GM23338 (cell line): ENCODE results near the gene POU2AF2. TPM values are rescaled to one million over a fixed set of nuclear protein-coding genes. Genes with fewer than 3 reads are reported as not detected.

ENCODE experiments used
- ATAC-seq: fragments of 200-7000 bp; cut with Tn5 transposase; 3 replicates; pipeline ENCODE4 v1.9.1; 2020
- DNase-seq: peaks from one replicate; pipeline ENCODE4 v3.0.0-alpha.2; 2015; ENCODE audit warnings: low spot score
- H2AFZ ChIP-seq: fragments of 200-600 bp; sonication (generic); 2 replicates; pipeline ENCODE4 v1.8.0; 2016; ENCODE audit warnings: antibody characterized with exemption, mild to moderate bottlenecking, moderate library complexity
- H3F3A ChIP-seq: fragments of 200-600 bp; sonication (generic); replicated peaks from 2 replicates; pipeline ENCODE4 v1.8.0; 2017; ENCODE audit warnings: antibody characterized with exemption, mixed run types, low read depth
- H3K27ac ChIP-seq: fragments of 200-600 bp; sonication (generic); 2 replicates; pipeline ENCODE4 v1.6.1; 2016; ENCODE audit warnings: low read depth
- H3K27me3 ChIP-seq: fragments of 200-600 bp; sonication (generic); 2 replicates; pipeline ENCODE4 v1.8.0; 2016; ENCODE audit warnings: mild to moderate bottlenecking, mixed run types, moderate library complexity; ENCODE audit not compliant: insufficient read depth
- H3K36me3 ChIP-seq: fragments of 200-600 bp; sonication (generic); 2 replicates; pipeline ENCODE4 v1.8.0; 2016; ENCODE audit warnings: mild to moderate bottlenecking; ENCODE audit not compliant: insufficient read depth
- H3K4me1 ChIP-seq: fragments of 200-600 bp; sonication (generic); 2 replicates; pipeline ENCODE4 v1.8.0; 2016; ENCODE audit warnings: mild to moderate bottlenecking, moderate library complexity; ENCODE audit not compliant: insufficient read depth
- H3K4me2 ChIP-seq: fragments of 200-600 bp; sonication (generic); 2 replicates; pipeline ENCODE4 v1.7.1; 2017; ENCODE audit warnings: mixed run types
- H3K4me3 ChIP-seq: fragments of 200-600 bp; sonication (generic); 2 replicates; pipeline ENCODE4 v1.6.1; 2016; ENCODE audit warnings: mixed run types
- H3K79me2 ChIP-seq: fragments of 200-600 bp; sonication (generic); replicated peaks from 2 replicates; pipeline ENCODE4 v1.8.0; 2017; ENCODE audit warnings: mild to moderate bottlenecking; ENCODE audit not compliant: insufficient read depth
- H3K9me2 ChIP-seq: fragments of 200-600 bp; sonication (generic); 2 replicates; pipeline ENCODE4 v1.8.0; 2017; ENCODE audit not compliant: insufficient read depth
- H4K20me1 ChIP-seq: fragments of 200-600 bp; sonication (generic); replicated peaks from 2 replicates; pipeline ENCODE4 v1.8.0; 2017; ENCODE audit warnings: mild to moderate bottlenecking; ENCODE audit not compliant: insufficient read depth
- H3K27ac Mint-ChIP-seq: 2 replicates; pipeline ENCODE4 v1.8.0; 2020; ENCODE audit warnings: inconsistent platforms, mild to moderate bottlenecking, moderate library complexity, mixed read lengths
- H3K27me3 Mint-ChIP-seq: 3 replicates; pipeline ENCODE4 v1.8.0; 2022; ENCODE audit warnings: low read depth, mild to moderate bottlenecking, moderate library complexity, mixed read lengths, inconsistent platforms; ENCODE audit not compliant: insufficient read depth, poor library complexity
- H3K36me3 Mint-ChIP-seq: 3 replicates; pipeline ENCODE4 v1.8.0; 2021; ENCODE audit warnings: low read depth, mild to moderate bottlenecking, inconsistent platforms, moderate library complexity, mixed read lengths
- H3K4me1 Mint-ChIP-seq: 3 replicates; pipeline ENCODE4 v1.8.0; 2020; ENCODE audit warnings: mild to moderate bottlenecking, inconsistent platforms, mixed read lengths
- H3K4me3 Mint-ChIP-seq: 3 replicates; pipeline ENCODE4 v1.8.0; 2021; ENCODE audit warnings: moderate library complexity, mild to moderate bottlenecking, inconsistent platforms, mixed read lengths
- H3K9me3 Mint-ChIP-seq: 3 replicates; pipeline ENCODE4 v1.8.0; 2020; ENCODE audit warnings: moderate library complexity, mild to moderate bottlenecking, inconsistent platforms, mixed read lengths
- CREB1 ChIP-seq: fragments of 250-450 bp; sonication (Bioruptor Pico); IDR thresholded peaks from 2 replicates; pipeline ENCODE4 v1.5.0; 2020; ENCODE audit warnings: low read depth, mild to moderate bottlenecking, moderate library complexity
- EZH2 ChIP-seq: fragments of 200-600 bp; sonication (generic); IDR thresholded peaks from one replicate; pipeline ENCODE4 v1.8.0; 2017; ENCODE audit warnings: antibody characterized with exemption, mild to moderate bottlenecking, low read depth; ENCODE audit not compliant: unreplicated experiment
- EZH2phosphoT487 ChIP-seq: fragments of 200-600 bp; sonication (generic); IDR thresholded peaks from one replicate; pipeline ENCODE4 v1.8.1; 2018; ENCODE audit warnings: antibody characterized with exemption; ENCODE audit not compliant: unreplicated experiment
- JUNB ChIP-seq: IDR thresholded peaks from one replicate; pipeline ENCODE4 v1.6.1; 2016; ENCODE audit warnings: antibody characterized with exemption; ENCODE audit not compliant: unreplicated experiment
- NANOG ChIP-seq: IDR thresholded peaks from 2 replicates; pipeline ENCODE4 v1.6.1; 2016; ENCODE audit warnings: antibody characterized with exemption, borderline replicate concordance
- POLR2AphosphoS5 ChIP-seq: IDR thresholded peaks from 2 replicates; pipeline ENCODE4 v1.6.1; 2016; ENCODE audit warnings: antibody characterized with exemption, low read depth
- REST ChIP-seq: IDR thresholded peaks from one replicate; pipeline ENCODE4 v1.6.1; 2018; ENCODE audit warnings: antibody characterized with exemption; ENCODE audit not compliant: unreplicated experiment
- STAT1 ChIP-seq: IDR thresholded peaks from one replicate; pipeline ENCODE4 v1.6.1; 2016; ENCODE audit warnings: antibody characterized with exemption; ENCODE audit not compliant: unreplicated experiment
- ZNF114 ChIP-seq: fragments of 250-450 bp; sonication (Bioruptor Pico); IDR thresholded peaks from 2 replicates; pipeline ENCODE4 v1.5.0; 2020; ENCODE audit warnings: mild to moderate bottlenecking, moderate library complexity
- ZNF331 ChIP-seq: fragments of 250-450 bp; sonication (Bioruptor Pico); IDR thresholded peaks from 2 replicates; pipeline ENCODE4 v1.5.0; 2020; ENCODE audit warnings: low read depth, mild to moderate bottlenecking, moderate library complexity
- polyA plus RNA-seq: library from polyadenylated mRNA; unstranded; fragments of >200 nt; fragmentation: Nextera tagmentation; extraction: Ambion mirVana; gene quantifications from 2 replicates; pipeline ENCODE4 v1.2.1, GENCODE V29; 2016
- total RNA-seq: library from RNA; depleted of rRNA; stranded (reverse); fragments of >200 nt; shearing (Covaris generic); gene quantifications from 2 replicates; pipeline ENCODE4 v1.2.3, GENCODE V29; 2014
- TF ChIP-seq, protein P1 (sequence below): fragments of 250-450 bp; sonication (Bioruptor Pico); IDR thresholded peaks from 2 replicates; pipeline ENCODE4 v1.5.0; 2020; ENCODE audit warnings: mild to moderate bottlenecking, moderate library complexity
- TF ChIP-seq, protein P2 (sequence below): IDR thresholded peaks from 2 replicates; pipeline ENCODE4 v1.6.1; 2016; ENCODE audit warnings: antibody characterized with exemption
- TF ChIP-seq, protein P3 (sequence below), 2 experiments: fragments of 200-600 bp in 1 of 2; sonication (generic) in 1 of 2; conservative IDR thresholded peaks; 2 replicates each; pipeline versions ENCODE4 v1.5.1 to v1.6.1; 2016 to 2017; ENCODE audit warnings: antibody characterized with exemption in 2 of 2, low read depth in 2 of 2, mild to moderate bottlenecking in 2 of 2, moderate library complexity in 1 of 2

POU2AF2 gene
- total and polyA plus RNA-seq, 2 experiments from 2014 or later, result not detected

DNA sequence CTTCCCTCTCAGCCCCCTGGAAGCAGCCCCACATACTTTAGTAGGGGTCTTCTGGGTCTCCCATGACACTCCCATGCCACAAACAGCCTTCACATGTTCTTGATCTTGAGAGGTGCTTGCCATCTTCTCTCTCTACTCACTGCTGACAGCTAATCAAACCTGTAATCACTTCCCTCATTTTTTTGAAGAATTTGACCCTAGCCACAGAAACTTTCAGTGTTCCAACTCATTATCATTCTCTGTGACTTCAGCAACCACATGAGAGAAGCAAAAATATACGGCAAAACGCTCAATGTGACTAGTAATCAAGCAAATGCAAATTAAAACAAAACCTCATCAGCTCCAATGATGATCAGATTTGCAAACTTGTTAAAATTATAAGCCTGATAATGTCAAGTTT is 38.3 kb upstream of the POU2AF2 start:
- no peak overlapping the region for H3K4me2 ChIP-seq
- H3K4me1 ChIP-seq, result no peaks in the 10 kb centered on the region
- DNase-seq, result no peak
- no peak overlapping the region for H3K4me3 Mint-ChIP-seq
- no peaks in the 10 kb centered on the region for H3K9me3 Mint-ChIP-seq
- H3K79me2 ChIP-seq, result no peaks in the 10 kb centered on the region
- H3K36me3 Mint-ChIP-seq, result no peaks in the 10 kb centered on the region
- H2AFZ ChIP-seq, result peak overlapping the region; percentile 85
- H4K20me1 ChIP-seq, result no peaks in the 10 kb centered on the region
- no peak overlapping the region for H3K27ac ChIP-seq
- no peak overlapping the region for H3K4me3 ChIP-seq
- no peaks in the 10 kb centered on the region for H3K27me3 Mint-ChIP-seq
- TF ChIP-seq EZH2phosphoT487 (no peak), NANOG (no peak), ZNF114 (no peak), STAT1 (no peak), POLR2AphosphoS5 (no peak), REST (no peak), ZNF331 (CRISPR knock-in tag) (no peak), EZH2 (no peak), CREB1 (CRISPR knock-in tag) (no peak), JUNB (no peak)
- TF ChIP-seq, protein P1, sequence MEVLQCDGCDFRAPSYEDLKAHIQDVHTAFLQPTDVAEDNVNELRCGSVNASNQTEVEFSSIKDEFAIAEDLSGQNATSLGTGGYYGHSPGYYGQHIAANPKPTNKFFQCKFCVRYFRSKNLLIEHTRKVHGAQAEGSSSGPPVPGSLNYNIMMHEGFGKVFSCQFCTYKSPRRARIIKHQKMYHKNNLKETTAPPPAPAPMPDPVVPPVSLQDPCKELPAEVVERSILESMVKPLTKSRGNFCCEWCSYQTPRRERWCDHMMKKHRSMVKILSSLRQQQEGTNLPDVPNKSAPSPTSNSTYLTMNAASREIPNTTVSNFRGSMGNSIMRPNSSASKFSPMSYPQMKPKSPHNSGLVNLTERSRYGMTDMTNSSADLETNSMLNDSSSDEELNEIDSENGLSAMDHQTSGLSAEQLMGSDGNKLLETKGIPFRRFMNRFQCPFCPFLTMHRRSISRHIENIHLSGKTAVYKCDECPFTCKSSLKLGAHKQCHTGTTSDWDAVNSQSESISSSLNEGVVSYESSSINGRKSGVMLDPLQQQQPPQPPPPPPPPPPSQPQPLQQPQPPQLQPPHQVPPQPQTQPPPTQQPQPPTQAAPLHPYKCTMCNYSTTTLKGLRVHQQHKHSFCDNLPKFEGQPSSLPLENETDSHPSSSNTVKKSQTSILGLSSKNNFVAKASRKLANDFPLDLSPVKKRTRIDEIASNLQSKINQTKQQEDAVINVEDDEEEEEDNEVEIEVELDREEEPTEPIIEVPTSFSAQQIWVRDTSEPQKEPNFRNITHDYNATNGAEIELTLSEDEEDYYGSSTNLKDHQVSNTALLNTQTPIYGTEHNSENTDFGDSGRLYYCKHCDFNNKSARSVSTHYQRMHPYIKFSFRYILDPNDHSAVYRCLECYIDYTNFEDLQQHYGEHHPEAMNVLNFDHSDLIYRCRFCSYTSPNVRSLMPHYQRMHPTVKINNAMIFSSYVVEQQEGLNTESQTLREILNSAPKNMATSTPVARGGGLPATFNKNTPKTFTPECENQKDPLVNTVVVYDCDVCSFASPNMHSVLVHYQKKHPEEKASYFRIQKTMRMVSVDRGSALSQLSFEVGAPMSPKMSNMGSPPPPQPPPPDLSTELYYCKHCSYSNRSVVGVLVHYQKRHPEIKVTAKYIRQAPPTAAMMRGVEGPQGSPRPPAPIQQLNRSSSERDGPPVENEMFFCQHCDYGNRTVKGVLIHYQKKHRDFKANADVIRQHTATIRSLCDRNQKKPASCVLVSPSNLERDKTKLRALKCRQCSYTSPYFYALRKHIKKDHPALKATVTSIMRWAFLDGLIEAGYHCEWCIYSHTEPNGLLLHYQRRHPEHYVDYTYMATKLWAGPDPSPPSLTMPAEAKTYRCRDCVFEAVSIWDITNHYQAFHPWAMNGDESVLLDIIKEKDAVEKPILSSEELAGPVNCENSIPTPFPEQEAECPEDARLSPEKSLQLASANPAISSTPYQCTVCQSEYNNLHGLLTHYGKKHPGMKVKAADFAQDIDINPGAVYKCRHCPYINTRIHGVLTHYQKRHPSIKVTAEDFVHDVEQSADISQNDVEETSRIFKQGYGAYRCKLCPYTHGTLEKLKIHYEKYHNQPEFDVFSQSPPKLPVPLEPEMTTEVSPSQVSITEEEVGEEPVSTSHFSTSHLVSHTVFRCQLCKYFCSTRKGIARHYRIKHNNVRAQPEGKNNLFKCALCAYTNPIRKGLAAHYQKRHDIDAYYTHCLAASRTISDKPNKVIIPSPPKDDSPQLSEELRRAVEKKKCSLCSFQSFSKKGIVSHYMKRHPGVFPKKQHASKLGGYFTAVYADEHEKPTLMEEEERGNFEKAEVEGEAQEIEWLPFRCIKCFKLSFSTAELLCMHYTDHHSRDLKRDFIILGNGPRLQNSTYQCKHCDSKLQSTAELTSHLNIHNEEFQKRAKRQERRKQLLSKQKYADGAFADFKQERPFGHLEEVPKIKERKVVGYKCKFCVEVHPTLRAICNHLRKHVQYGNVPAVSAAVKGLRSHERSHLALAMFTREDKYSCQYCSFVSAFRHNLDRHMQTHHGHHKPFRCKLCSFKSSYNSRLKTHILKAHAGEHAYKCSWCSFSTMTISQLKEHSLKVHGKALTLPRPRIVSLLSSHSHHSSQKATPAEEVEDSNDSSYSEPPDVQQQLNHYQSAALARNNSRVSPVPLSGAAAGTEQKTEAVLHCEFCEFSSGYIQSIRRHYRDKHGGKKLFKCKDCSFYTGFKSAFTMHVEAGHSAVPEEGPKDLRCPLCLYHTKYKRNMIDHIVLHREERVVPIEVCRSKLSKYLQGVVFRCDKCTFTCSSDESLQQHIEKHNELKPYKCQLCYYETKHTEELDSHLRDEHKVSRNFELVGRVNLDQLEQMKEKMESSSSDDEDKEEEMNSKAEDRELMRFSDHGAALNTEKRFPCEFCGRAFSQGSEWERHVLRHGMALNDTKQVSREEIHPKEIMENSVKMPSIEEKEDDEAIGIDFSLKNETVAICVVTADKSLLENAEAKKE, result no peak
- TF ChIP-seq, protein P2, sequence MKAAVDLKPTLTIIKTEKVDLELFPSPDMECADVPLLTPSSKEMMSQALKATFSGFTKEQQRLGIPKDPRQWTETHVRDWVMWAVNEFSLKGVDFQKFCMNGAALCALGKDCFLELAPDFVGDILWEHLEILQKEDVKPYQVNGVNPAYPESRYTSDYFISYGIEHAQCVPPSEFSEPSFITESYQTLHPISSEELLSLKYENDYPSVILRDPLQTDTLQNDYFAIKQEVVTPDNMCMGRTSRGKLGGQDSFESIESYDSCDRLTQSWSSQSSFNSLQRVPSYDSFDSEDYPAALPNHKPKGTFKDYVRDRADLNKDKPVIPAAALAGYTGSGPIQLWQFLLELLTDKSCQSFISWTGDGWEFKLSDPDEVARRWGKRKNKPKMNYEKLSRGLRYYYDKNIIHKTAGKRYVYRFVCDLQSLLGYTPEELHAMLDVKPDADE, result no peak
- TF ChIP-seq, protein P3, sequence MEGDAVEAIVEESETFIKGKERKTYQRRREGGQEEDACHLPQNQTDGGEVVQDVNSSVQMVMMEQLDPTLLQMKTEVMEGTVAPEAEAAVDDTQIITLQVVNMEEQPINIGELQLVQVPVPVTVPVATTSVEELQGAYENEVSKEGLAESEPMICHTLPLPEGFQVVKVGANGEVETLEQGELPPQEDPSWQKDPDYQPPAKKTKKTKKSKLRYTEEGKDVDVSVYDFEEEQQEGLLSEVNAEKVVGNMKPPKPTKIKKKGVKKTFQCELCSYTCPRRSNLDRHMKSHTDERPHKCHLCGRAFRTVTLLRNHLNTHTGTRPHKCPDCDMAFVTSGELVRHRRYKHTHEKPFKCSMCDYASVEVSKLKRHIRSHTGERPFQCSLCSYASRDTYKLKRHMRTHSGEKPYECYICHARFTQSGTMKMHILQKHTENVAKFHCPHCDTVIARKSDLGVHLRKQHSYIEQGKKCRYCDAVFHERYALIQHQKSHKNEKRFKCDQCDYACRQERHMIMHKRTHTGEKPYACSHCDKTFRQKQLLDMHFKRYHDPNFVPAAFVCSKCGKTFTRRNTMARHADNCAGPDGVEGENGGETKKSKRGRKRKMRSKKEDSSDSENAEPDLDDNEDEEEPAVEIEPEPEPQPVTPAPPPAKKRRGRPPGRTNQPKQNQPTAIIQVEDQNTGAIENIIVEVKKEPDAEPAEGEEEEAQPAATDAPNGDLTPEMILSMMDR (conservative IDR thresholded peaks at IDR 0.05; ENCODE audit: low read depth in 2 of 2), result no peak
- H3K4me1 Mint-ChIP-seq, result no peaks in the 10 kb centered on the region
- H3K9me2 ChIP-seq, result no peaks in the 10 kb centered on the region
- no peaks in the 10 kb centered on the region for H3F3A ChIP-seq
- no peaks in the 10 kb centered on the region for H3K27me3 ChIP-seq
- no peaks in the 10 kb centered on the region for H3K36me3 ChIP-seq
- H3K27ac Mint-ChIP-seq, result no peak overlapping the region
- ATAC-seq, result no peak
